T-cell (primary cell): ENCODE measurements around the gene SOWAHD. TPM values are rescaled to one million over a fixed set of nuclear protein-coding genes. Genes with fewer than 3 reads are reported as not detected.

Experiments
- ATAC-seq, 4 experiments: fragments of 200-7000 bp in 3 of 4; fragments of 150-1000 bp in 1 of 4; cut with Tn5 transposase; replicated peaks in 1 of 4; 1 replicate in 3 of 4; 2 replicates in 1 of 4; pipeline ENCODE4 v1.10.0; 2021; ENCODE audit warnings: moderate library complexity in 3 of 4, mild to moderate bottlenecking in 2 of 4, moderate number of reproducible peaks in 1 of 4
- CTCF ChIA-PET, 2 donors: fragments of 300-600 bp; sonication (Branson Sonifier 250); formaldehyde crosslinking; loops; one replicate each; lab custom pipeline; 2022; ENCODE audit warnings: antibody characterized with exemption in 2 of 2; lab: Charles Lee
- POLR2A ChIA-PET, 2 donors: fragments of 300-600 bp; sonication (Branson Sonifier 250); formaldehyde crosslinking; loops; one replicate each; lab custom pipeline; 2022; ENCODE audit warnings: antibody characterized with exemption in 2 of 2; lab: Charles Lee
- DNase-seq, 35 experiments: peaks; one replicate each; pipeline versions ENCODE4 v3.0.0 to v3.0.0-alpha.2; 2013 to 2023
- H3K27ac ChIP-seq: one replicate; pipeline ENCODE4 v1.5.1; 2013; ENCODE audit warnings: low read length
- H3K27me3 ChIP-seq, 2 experiments: replicated peaks in 1 of 2; 1 replicate in 1 of 2; 2 replicates in 1 of 2; pipeline versions ENCODE4 v1.6.1 to v1.7.0; 2013; ENCODE audit warnings: low read length in 1 of 2, mixed read lengths in 1 of 2; ENCODE audit not compliant: control insufficient read depth in 2 of 2, insufficient read depth in 2 of 2; ENCODE audit errors: extremely low read depth in 1 of 2
- H3K36me3 ChIP-seq, 2 donors: 1 replicate in 1 of 2; 2 replicates in 1 of 2; pipeline versions ENCODE4 v1.6.1 to v1.7.0; 2013; ENCODE audit warnings: low read length in 1 of 2; ENCODE audit not compliant: control insufficient read depth in 2 of 2, insufficient read depth in 1 of 2; ENCODE audit errors: extremely low read depth in 1 of 2
- H3K4me1 ChIP-seq, 2 experiments: 1 replicate in 1 of 2; 2 replicates in 1 of 2; pipeline versions ENCODE4 v1.6.1 to v1.7.0; 2013; ENCODE audit warnings: low read length in 2 of 2, mixed read lengths in 1 of 2; ENCODE audit not compliant: insufficient read depth in 2 of 2, control insufficient read depth in 1 of 2; ENCODE audit errors: extremely low read depth in 1 of 2
- H3K4me3 ChIP-seq, 2 donors: 1 replicate in 1 of 2; 2 replicates in 1 of 2; pipeline versions ENCODE4 v1.5.1 to v1.7.0; 2013; ENCODE audit warnings: mild to moderate bottlenecking in 2 of 2, low read length in 1 of 2, moderate library complexity in 1 of 2; ENCODE audit not compliant: control insufficient read depth in 1 of 2; ENCODE audit errors: extremely low read depth in 1 of 2
- H3K9me3 ChIP-seq: 2 replicates; pipeline ENCODE4 v1.7.0; 2013
- H3K27ac Mint-ChIP-seq, 2 donors: one replicate each; pipeline ENCODE4 v1.8.0; 2020 to 2021; ENCODE audit warnings: mild to moderate bottlenecking in 2 of 2, mixed read lengths in 2 of 2
- H3K27me3 Mint-ChIP-seq, 2 donors: one replicate each; pipeline ENCODE4 v1.8.0; 2021 to 2022; ENCODE audit warnings: mixed read lengths in 2 of 2
- H3K36me3 Mint-ChIP-seq: one replicate; pipeline ENCODE4 v1.8.0; 2021; ENCODE audit warnings: mixed read lengths
- H3K4me1 Mint-ChIP-seq, 3 donors: one replicate each; pipeline ENCODE4 v1.8.0; 2020 to 2022; ENCODE audit warnings: mixed read lengths in 3 of 3, mild to moderate bottlenecking in 1 of 3
- H3K4me3 Mint-ChIP-seq, 3 donors: one replicate each; pipeline ENCODE4 v1.8.0; 2020 to 2022; ENCODE audit warnings: mild to moderate bottlenecking in 3 of 3, mixed read lengths in 3 of 3, moderate library complexity in 3 of 3
- H3K9me3 Mint-ChIP-seq, 3 donors: one replicate each; pipeline ENCODE4 v1.8.0; 2020 to 2022; ENCODE audit warnings: mixed read lengths in 3 of 3
- WGBS: methylation state at CpG from one replicate; pipeline ENCODE4 v1.1.5; 2013; ENCODE audit warnings: missing lambda C conversion rate; ENCODE audit not compliant: insufficient coverage; 5-methylcytosine and 5-hydroxymethylcytosine counted together
- total RNA-seq, 35 experiments: library from RNA in 6 of 35; stranded (reverse) in 6 of 35; fragments of 120-200 nt in 1 of 35; gene quantifications; one replicate each; pipeline versions ENCODE4 v1.2.1 to v1.2.4 and lab custom pipeline; 2013 to 2026

Gene SOWAHD
- total RNA-seq, 5 donors from 2014 or later (not counting 1 experiment from before 2014, with no cell fraction given): 0.48 to 2.2 (median 1.6) TPM; not detected in 1

DNA sequence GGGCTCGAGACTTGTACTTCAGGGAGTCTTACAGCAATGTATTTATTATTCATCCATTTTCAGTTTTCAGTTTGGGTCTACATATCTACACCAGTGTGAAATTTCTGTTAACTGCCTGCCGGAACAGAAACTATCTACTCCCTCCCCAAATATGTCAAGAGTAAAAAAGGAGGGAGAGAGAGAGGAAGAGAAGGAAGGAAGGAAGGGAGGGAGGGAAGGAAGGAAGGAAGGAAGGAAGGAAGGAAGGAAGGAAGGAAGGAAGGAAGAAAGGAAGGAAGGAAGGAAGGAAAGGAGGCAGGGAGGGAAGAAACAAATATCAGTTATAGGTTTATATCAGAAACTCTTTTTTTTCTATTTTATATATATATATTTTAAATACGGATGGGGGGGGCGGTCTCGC lies 20.4 kb downstream of the SOWAHD start:
- POLR2A ChIA-PET: no interaction called here
- no CpG with 5 or more reads among the region's 5 CpGs for WGBS
- H3K36me3 Mint-ChIP-seq: peaks cover 4% of the 10 kb centered on the region

DNA sequence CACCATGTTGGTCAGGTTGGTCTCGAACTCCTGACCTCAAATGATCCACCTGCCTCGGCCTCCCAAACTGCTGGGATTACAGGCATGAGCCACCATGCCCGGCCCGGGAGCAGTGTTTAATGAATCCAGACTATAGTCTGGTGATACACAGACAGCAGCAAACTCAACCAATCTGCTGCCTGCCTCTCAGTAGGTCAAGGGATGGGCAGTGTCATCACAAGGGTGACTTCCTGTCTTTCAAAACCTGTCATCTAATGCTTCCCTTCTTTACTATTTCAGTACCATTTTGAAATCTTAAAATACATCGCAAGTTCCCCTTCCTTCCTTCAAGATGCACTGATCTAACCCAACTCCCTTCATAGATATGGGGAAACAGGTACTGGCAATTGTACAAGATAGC lies 24.6 kb downstream of the SOWAHD start:
- peaks cover 0 to 21% of the 10 kb centered on the region in 2 donors for H3K36me3 ChIP-seq
- H3K36me3 Mint-ChIP-seq: peaks cover 11% of the 10 kb centered on the region
- H3K4me1 Mint-ChIP-seq: peaks cover 11 to 36% (median 21%) of the 10 kb centered on the region in 3 donors
- no CpG with 5 or more reads among the region's 5 CpGs for WGBS
- no peaks in the 10 kb centered on the region for H3K9me3 Mint-ChIP-seq
- peak in 1 of 35 experiments; percentile 9 for DNase-seq
- no peak for ATAC-seq
- peak overlapping the region in 1 of 2 donors; percentile 2 for H3K27ac Mint-ChIP-seq
- POLR2A ChIA-PET: no interaction called here
- peaks cover 0 to 13% of the 10 kb centered on the region in 2 experiments for H3K4me1 ChIP-seq
- no peaks in the 10 kb centered on the region for H3K9me3 ChIP-seq
- peaks cover 0 to 5% of the 10 kb centered on the region in 2 donors for H3K27me3 Mint-ChIP-seq
- CTCF ChIA-PET: interaction anchor here in 1 of 2 donors (0.9 kb wide), 1 partner anchor 90 kb away, joined by 3 read pairs; the partner anchor contains the start of gene SEPTIN6
- H3K4me3 Mint-ChIP-seq: no peak overlapping the region
- H3K27me3 ChIP-seq: no peaks in the 10 kb centered on the region
- H3K4me3 ChIP-seq: no peak overlapping the region
- no peak overlapping the region for H3K27ac ChIP-seq

More for the DNA sequence above, 20.4 kb downstream of the SOWAHD start:
- ATAC-seq: no peak
- Histone ChIP-seq H3K27ac (no peak overlapping the region), H3K9me3 (no peaks in the 10 kb centered on the region), H3K4me1 (no peaks in the 10 kb centered on the region), H3K27me3 (no peaks in the 10 kb centered on the region), H3K4me3 (no peak overlapping the region), H3K36me3 (no peaks in the 10 kb centered on the region)
- H3K27me3 Mint-ChIP-seq: peaks cover 0 to 5% of the 10 kb centered on the region in 2 donors
- DNase-seq: no peak
- no peak overlapping the region for H3K4me3 Mint-ChIP-seq
- H3K27ac Mint-ChIP-seq: peak overlapping the region in 1 of 2 donors; percentile 23
- peaks cover 0 to 15% (median 13%) of the 10 kb centered on the region in 3 donors for H3K4me1 Mint-ChIP-seq
- CTCF ChIA-PET: interaction anchor here in 1 of 2 donors (0.6 kb wide), 1 partner anchor 26 kb away, joined by 3 read pairs; no protein-coding TSS in a partner anchor
- no peaks in the 10 kb centered on the region for H3K9me3 Mint-ChIP-seq

DNA sequence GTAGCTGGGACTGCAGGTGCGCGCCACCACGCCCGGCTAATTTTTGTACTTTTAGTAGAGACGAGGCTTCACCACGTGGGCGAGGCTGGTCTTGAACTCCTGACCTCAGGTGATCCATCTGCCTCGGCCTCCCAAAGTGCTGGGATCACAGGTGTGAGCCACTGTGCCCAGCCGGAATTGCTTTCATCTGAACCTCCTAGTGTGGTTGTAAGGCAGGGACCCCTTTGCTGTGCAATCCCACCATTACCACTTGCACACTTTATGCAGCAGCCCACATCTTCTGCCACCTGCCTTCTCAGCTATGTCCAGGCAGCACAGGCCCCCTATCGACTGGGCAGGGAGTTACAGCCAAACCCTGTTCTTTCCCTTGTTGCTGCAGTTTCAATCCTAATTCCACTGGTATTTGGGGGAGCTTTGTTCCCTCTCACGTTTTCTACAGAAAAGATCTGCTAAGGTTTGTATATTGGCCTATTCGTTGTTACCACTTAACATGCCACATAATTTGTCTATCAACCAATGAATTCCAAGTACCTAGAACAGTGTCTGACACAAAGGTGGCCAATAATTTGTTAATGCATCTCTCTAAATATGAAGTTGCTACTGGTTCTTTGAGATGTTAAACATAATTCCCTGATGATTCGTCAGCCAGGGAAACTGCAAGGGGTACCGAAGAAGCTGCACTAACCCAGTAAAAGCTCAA lies 26.5 kb downstream of the SOWAHD start:
- Mint-ChIP-seq H3K27me3 (peaks cover 0 to 8% of the 10 kb centered on the region in 2 donors), H3K9me3 (no peaks in the 10 kb centered on the region), H3K4me3 (no peak overlapping the region), H3K36me3 (peaks cover 18% of the 10 kb centered on the region), H3K27ac (peak overlapping the region in 1 of 2 donors; percentile 40), H3K4me1 (peaks cover 26 to 50% (median 36%) of the 10 kb centered on the region in 3 donors)
- Histone ChIP-seq H3K27ac (no peak overlapping the region), H3K9me3 (no peaks in the 10 kb centered on the region), H3K36me3 (peaks cover 0 to 34% of the 10 kb centered on the region in 2 donors), H3K27me3 (no peaks in the 10 kb centered on the region), H3K4me1 (peaks cover 3 to 32% of the 10 kb centered on the region in 2 experiments), H3K4me3 (no peak overlapping the region)
- ChIA-PET CTCF (interaction anchor here (0.6 to 1.6 kb wide), 11 partner anchors 10 to 151 kb away, joined by 3 to 11 read pairs (median 3); no protein-coding TSS in a partner anchor), POLR2A (interaction anchor here in 1 of 2 donors (0.6 kb wide), 1 partner anchor 312 kb away, joined by 3 read pairs; no protein-coding TSS in a partner anchor)
- peak in 34 of 35 experiments; percentile 7 to 66 (median 34) for DNase-seq
- 72% methylated on average over 7 of the region's 14 CpGs for WGBS
- ATAC-seq: peak; percentile 55 to 76 (median 62)

DNA sequence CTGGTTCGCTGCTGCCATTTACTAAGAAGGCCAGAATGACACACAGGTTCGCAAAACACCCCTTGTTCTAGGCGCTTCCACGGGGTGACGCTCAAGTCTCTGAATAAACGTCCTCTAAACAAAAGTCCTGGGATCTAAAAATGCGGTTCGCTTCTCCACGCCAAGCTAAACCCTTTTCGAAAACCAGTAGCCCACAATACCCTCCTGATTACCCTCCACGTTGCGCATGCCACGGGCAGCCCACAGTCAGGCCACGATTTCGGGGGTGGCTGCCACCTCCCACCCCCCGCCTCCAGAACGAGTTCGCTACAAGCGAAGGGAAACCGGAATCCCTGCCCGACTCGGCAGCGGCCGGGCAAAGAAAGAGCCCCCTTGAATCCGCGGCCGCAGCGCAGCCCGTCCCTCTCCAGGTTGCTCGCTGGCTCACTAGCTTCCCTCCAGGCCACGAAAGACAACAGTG lies 32.6 kb downstream of the SOWAHD start:
- POLR2A ChIA-PET: interaction anchor here (0.6 to 2.2 kb wide), 15 partner anchors 31 to 185 kb away, joined by 3 to 28 read pairs (median 6); partner anchors contain the start of genes UPF3B (in 2 of the 2), NDUFA1 (in 1 of the 2), NKAP (in 1 of the 2) and NKRF (in 1 of the 2)
- peak overlapping the region; percentile 92 to 94 (median 93) for H3K4me3 Mint-ChIP-seq
- no peaks in the 10 kb centered on the region for H3K9me3 Mint-ChIP-seq
- H3K4me1 ChIP-seq: peaks cover 7 to 35% of the 10 kb centered on the region in 2 experiments
- peak overlapping the region; percentile 97 for H3K27ac ChIP-seq
- no peaks in the 10 kb centered on the region for H3K27me3 ChIP-seq
- CTCF ChIA-PET: interaction anchor here (0.5 to 2.4 kb wide), 13 partner anchors 10 to 1276 kb away, joined by 3 to 15 read pairs (median 5); partner anchors contain the start of genes NDUFA1 (in 1 of the 2), RNF113A (in 1 of the 2) and UPF3B (in 1 of the 2)
- no peaks in the 10 kb centered on the region for H3K9me3 ChIP-seq
- peaks cover 8% of the 10 kb centered on the region for H3K36me3 Mint-ChIP-seq
- ATAC-seq: peak; percentile 15 to 28 (median 24)
- WGBS: 3% methylated on average over 11 of the region's 31 CpGs
- peaks cover 22 to 44% (median 40%) of the 10 kb centered on the region in 3 donors for H3K4me1 Mint-ChIP-seq
- H3K27me3 Mint-ChIP-seq: peaks cover 0 to 3% of the 10 kb centered on the region in 2 donors
- peak overlapping the region; percentile 85 to 95 for H3K4me3 ChIP-seq
- DNase-seq: peak in 33 of 35 experiments; percentile 4 to 62 (median 29)
- peaks cover 0 to 23% of the 10 kb centered on the region in 2 donors for H3K36me3 ChIP-seq
- H3K27ac Mint-ChIP-seq: peak overlapping the region; percentile 92 to 94

DNA sequence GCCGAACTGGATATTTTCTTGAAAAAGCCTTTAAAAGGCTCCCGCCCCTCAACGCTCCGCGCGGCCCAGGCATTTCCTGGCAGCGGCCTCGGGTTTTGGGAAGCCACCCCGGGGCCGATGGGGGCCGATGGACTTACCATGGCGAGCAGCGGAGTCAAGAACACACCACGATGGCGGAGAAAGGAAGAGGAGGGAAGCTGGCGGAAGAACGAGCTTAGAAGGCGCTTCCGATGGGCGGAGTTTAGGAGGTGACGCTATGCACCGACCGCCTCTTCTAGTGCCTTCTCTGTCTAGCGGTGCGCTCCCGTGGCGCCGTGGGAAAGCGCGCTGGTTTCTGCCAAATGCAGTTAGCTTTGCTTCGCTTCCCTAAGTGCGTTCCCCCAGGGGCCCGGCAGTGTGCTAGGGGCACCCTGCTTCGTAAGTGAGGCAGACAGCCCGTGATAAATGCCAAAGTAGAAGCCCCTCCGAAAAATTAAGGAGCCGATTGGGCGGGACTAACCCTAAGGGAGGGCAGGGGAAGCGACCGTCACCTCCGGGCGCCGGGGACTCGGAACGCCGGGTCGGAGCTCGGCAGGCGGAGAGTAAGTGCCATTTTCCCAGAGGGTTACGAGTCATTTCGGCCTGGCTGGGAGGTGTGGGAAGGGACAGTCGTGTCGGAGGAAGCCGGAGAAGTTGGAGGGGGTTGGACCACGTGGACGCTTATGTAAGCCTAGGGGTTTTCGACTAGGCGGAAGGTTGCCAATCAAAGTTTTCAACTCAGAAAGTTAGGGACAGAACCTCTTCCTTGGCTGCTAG lies 33.2 kb downstream of the SOWAHD start, which contains the start of gene RPL39:
TSS of gene RPL39 (minus strand) at position 194 of the 795 bp plus-strand sequence. CDS start at position 140, 54 bp downstream.
- peaks cover 7 to 35% of the 10 kb centered on the region in 2 experiments for H3K4me1 ChIP-seq
- peaks cover 0 to 22% of the 10 kb centered on the region in 2 donors for H3K36me3 ChIP-seq
- ATAC-seq (peak; percentile 94 to 96 (median 94)), DNase-seq (peak; percentile 46 to 91 (median 80))
- H3K4me3 ChIP-seq: peak within 1 kb of the TSS; percentile 85 to 95
- peaks cover 0 to 3% of the 10 kb centered on the region in 2 donors for H3K27me3 Mint-ChIP-seq
- H3K4me3 Mint-ChIP-seq: peak within 1 kb of the TSS; percentile 92 to 94 (median 93)
- ChIA-PET CTCF (interaction anchor here (0.5 to 2.4 kb wide), 15 partner anchors 11 to 964 kb away, joined by 3 to 15 read pairs (median 4); partner anchors contain the start of genes NDUFA1 (in 1 of the 2), RNF113A (in 1 of the 2) and UPF3B (in 1 of the 2)), POLR2A (interaction anchor here (0.6 to 2.2 kb wide), 20 partner anchors 26 to 186 kb away, joined by 3 to 28 read pairs (median 4); partner anchors contain the start of genes UPF3B (in 2 of the 2), NDUFA1 (in 1 of the 2), NKAP (in 1 of the 2) and NKRF (in 1 of the 2))
- H3K9me3 Mint-ChIP-seq: no peaks in the 10 kb centered on the region
- H3K9me3 ChIP-seq: no peaks in the 10 kb centered on the region
- 0% methylated on average over 19 of the region's 58 CpGs for WGBS
- H3K36me3 Mint-ChIP-seq: peaks cover 8% of the 10 kb centered on the region
- peaks cover 22 to 39% (median 37%) of the 10 kb centered on the region in 3 donors for H3K4me1 Mint-ChIP-seq
- peak within 1 kb of the TSS; percentile 97 for H3K27ac ChIP-seq
- no peaks in the 10 kb centered on the region for H3K27me3 ChIP-seq
- peak within 1 kb of the TSS; percentile 92 to 94 for H3K27ac Mint-ChIP-seq
